ENCODE results near the gene RHOB.
"Not testable (repeated sequence)": the region's sequence is repeated elsewhere in the genome, so short reads cannot be mapped to it uniquely, and the experiment has no call there.

The RHOB gene

DNA sequence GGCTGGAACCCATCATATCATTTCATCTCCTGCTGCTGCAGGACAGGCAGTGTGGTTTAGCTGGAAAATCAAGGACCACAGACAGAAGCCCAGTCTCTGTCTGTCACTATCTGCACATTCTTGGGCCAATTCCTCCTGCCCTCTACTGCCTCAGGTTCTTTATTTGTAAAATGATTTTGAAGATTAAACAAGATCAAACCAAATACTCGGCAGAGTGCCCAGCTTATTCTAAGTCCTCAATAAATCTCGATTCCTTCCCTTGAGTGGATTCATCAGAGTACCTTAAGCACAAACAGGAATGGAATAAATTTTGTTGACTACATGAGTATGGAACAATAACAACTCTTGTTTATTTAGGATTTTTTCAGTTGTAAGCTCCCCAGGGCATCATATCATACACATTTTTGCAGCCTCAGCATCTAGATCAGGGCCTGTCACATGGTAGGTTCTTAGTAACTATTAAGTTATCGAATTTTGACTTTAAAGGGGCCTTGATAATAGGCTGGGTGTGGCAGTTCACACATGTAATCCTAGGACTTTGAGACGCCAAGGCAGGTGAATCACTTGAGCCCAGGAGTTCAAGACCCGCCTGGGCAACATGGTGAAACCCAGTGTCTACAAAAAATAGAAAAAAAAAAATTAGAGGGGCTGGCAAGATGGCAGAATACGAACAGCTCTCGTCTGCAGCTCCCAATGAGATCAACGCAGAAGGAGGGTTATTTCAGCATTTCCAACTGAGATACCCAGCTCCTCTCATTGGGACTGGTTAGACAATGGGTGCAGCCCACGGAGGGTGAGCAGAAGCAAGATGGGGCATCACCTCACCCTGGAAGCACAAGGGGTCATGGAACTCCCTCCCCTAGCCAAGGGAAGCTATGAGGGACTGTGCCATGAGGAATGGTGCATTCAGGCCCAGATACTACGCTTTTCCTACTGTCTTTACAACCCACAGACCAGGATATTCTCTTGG lies 11.1 kb downstream of the RHOB start:
- H3K4me3 ChIP-seq (ENCODE audit: control insufficient read depth, low read depth, low read length) = no peak overlapping the region
- TF ChIP-seq, protein P1, sequence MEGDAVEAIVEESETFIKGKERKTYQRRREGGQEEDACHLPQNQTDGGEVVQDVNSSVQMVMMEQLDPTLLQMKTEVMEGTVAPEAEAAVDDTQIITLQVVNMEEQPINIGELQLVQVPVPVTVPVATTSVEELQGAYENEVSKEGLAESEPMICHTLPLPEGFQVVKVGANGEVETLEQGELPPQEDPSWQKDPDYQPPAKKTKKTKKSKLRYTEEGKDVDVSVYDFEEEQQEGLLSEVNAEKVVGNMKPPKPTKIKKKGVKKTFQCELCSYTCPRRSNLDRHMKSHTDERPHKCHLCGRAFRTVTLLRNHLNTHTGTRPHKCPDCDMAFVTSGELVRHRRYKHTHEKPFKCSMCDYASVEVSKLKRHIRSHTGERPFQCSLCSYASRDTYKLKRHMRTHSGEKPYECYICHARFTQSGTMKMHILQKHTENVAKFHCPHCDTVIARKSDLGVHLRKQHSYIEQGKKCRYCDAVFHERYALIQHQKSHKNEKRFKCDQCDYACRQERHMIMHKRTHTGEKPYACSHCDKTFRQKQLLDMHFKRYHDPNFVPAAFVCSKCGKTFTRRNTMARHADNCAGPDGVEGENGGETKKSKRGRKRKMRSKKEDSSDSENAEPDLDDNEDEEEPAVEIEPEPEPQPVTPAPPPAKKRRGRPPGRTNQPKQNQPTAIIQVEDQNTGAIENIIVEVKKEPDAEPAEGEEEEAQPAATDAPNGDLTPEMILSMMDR (conservative IDR thresholded peaks at IDR 0.05; ENCODE audit: control insufficient read depth, insufficient read depth, low read depth, low read length) = no peak
- DNase-seq (ENCODE audit: low read depth) = no peak

DNA sequence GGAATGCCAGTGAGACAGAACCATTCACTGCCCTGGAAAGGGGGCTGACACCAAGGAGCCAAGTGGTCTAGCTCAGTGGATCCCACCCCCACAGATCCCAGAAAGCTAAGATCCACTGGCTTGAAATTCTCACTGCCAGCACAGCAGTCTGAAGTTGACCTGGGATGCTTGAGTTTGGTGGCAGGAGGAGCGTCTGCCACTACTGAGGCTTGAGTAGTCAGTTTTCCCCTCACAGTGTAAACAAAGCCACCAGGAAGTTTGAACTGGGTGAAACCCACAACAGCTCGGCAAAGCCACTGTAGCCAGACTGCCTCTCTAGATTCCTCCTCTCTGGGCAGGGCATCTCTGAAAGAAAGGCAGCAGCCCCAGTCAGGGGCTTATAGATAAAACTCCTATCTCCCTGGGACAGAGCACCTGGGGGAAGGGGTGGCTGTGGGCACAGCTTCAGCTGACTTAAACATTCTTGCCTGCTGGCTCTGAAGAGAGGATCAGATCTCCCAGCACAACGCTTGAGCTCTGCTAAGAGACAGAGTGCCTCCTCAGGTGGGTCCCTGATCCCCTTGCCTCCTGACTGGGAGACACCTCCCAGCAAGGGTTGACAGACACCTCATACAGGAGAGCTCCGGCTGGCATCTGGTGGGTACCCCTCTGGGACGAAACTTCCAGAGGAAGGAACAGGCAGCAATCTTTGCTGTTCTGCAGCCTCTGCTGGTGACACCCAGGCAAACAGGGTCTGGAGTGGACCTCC lies 12.0 kb downstream of the RHOB start:
- not testable (repeated sequence) for DNase-seq (ENCODE audit: low read depth); H3K4me3 ChIP-seq (ENCODE audit: control insufficient read depth, low read depth, low read length)

DNA sequence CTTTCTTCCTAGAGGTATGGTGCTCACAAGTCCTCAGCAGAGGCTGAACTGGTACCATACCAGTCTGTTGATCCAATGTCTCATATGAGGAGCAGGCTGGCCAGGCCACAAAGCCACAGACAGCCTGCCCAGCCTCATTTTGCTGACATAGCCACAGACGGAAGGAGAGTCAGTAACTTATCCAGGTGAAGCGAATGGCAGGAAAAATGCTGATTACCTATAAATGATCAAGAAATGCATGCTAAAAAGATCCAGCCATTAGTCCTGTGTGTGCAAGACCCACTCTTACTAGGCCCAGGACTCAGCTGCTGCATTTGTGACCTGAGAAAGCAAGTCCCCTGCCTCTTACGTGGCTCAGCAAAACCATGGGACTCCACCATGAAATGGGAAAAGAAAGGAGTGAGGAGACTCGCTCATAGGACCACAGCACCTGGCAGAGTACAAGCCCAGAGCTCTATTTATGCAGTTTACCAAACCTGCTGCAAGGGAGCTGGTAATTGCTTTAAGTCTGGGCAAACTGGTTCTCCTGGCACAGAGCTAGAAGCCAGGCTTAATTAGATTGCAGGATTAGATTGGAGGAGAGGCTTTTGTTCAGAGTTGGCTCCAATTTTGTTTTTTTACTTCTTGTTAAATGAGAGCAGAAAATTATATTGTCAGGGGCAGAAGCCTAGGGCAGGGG lies 19.0 kb downstream of the RHOB start:
- TF ChIP-seq, protein P1 (conservative IDR thresholded peaks at IDR 0.05; ENCODE audit: control insufficient read depth, insufficient read depth, low read depth, low read length) = no peak
- no peak overlapping the region for H3K4me3 ChIP-seq (ENCODE audit: control insufficient read depth, low read depth, low read length)
- no peak for DNase-seq (ENCODE audit: low read depth)

DNA sequence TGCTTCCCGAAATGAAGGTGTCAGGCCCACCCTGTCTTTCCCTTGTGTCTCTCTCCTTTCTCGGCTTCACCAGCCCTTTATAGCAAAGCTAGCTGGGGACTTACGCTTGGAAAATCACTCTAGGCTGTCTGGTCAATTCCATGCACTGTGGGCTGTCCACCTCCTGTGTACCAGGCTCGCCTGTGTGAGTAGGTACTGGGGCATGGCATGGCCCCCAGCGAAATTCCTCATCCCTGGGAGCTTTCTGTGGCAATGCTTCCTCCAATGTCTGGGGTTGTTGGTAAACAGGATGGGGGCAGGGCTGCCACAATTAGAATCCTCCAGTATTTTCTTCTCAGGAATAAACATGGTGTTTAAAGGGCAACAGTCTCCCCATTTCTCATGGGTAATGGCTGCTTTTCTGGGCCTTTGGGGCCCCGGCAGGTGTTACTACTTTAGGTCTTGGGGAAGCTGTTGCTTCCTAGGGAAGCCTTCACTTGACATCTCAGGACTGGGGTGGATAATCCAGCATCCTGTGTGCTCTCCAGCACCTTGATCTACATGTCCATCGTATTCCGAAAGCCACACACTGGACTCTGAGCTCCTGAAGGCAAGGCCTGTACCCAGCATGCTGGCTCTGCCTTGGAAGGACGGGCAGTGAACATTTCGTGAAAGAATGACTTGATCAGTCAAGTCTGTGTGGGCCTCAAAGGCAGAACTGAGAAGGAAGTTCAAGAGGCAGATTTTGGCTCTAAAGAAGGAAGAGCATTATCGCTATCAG lies 21.1 kb downstream of the RHOB start:
- DNase-seq (ENCODE audit: low read depth) = no peak
- H3K4me3 ChIP-seq (ENCODE audit: control insufficient read depth, low read depth, low read length) = no peak overlapping the region
- TF ChIP-seq, protein P1 (conservative IDR thresholded peaks at IDR 0.05; ENCODE audit: control insufficient read depth, insufficient read depth, low read depth, low read length) = no peak

DNA sequence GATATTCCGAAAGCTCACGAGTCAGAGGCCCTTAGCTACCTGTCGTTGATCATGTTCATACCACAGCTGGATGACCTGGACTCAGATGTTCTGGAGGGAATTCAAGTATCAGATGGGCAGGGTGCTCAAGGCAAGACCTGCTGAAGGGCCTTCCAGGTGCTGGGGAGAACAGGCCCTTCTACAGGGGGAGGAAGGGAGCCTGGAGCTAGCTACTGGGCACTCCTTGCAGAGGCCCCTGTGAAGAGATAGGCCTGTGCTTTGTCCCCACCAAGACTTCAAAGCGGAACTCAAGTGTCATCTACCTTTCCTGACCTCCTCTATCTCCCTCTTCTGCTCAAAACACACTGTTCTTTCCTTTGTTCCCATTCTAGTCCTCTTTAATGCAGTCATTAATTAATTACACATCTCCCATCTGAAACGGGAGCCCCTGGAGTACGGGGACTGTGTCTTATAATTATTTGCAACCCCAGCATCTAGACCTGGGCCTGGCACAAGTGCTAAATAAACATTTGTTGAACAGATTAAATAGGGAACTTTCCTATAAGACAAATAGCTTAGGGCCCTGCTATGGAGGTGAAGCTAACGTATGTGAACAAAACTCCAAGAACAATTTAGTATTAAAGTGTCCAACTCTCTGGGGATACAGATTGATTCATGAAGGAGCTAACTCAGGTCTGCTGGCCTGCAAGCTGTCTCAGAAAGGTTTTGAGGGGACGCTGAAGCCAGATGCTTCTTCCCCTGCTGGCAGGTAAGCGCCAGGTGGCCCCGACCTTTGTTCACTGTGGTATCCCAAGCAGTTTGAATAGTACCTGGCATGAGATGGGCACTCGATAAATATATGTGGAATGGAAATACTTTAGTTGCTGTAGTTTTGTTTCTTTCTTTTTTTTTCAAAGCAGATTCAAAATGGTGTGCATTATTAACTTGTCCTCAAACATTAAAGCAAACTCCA lies 22.0 kb downstream of the RHOB start:
- no peak for DNase-seq (ENCODE audit: low read depth)
- H3K4me3 ChIP-seq (ENCODE audit: control insufficient read depth, low read depth, low read length) = no peak overlapping the region

DNA sequence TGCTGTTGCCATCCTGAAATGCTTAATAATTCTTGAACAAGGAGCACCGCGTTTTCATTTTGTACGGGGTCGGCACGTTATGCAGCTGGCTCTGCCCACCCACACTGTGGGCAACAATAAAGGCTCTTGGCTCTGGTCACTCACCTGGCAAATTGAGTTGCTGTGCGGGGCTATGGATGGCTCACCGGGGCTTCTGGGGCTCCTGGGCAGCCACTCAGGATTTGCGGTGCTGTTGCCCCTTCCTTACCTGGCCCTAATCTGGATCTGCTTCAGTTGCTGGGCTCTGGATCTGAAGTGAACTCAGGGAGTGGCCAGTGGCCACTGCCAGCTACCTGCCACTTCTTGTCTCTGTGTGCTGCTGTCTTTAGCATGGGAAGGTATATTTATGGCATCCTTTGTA lies 22.7 kb downstream of the RHOB start:
- no peak overlapping the region for H3K4me3 ChIP-seq (ENCODE audit: control insufficient read depth, low read depth, low read length)
- TF ChIP-seq, protein P1 (conservative IDR thresholded peaks at IDR 0.05; ENCODE audit: control insufficient read depth, insufficient read depth, low read depth, low read length) = no peak
- no peak for DNase-seq (ENCODE audit: low read depth)

More for the DNA sequence above, 22.0 kb downstream of the RHOB start:
- TF ChIP-seq, protein P1 (conservative IDR thresholded peaks at IDR 0.05; ENCODE audit: control insufficient read depth, insufficient read depth, low read depth, low read length) = no peak

Measured in fibroblast of mammary gland (primary cell).